Activated CD4-positive, alpha-beta memory T cell treated with anti-CD3 and anti-CD28 coated beads for 36 hours (primary cell): ENCODE data around the gene ACADSB. TPM values are rescaled to one million over a fixed set of nuclear protein-coding genes. Genes with fewer than 3 reads are reported as not detected.

Experiments
- CTCF ChIA-PET: fragments of 350-600 bp; sonication (Branson Sonifier 250); formaldehyde crosslinking; loops from one replicate; lab custom pipeline; 2021; ENCODE audit warnings: antibody characterized with exemption, inconsistent platforms; lab: Charles Lee
- POLR2A ChIA-PET: fragments of 350-600 bp; sonication (Branson Sonifier 250); formaldehyde crosslinking; loops from one replicate; lab custom pipeline; 2021; ENCODE audit warnings: antibody characterized with exemption; lab: Charles Lee
- DNase-seq: peaks from one replicate; pipeline ENCODE4 v3.0.0-alpha.2; 2020
- H3K27ac Mint-ChIP-seq: one replicate; pipeline ENCODE4 v1.8.0; 2021; ENCODE audit warnings: mixed read lengths
- H3K27me3 Mint-ChIP-seq: one replicate; pipeline ENCODE4 v1.8.0; 2021; ENCODE audit warnings: mixed read lengths
- H3K36me3 Mint-ChIP-seq: one replicate; pipeline ENCODE4 v1.8.0; 2021; ENCODE audit warnings: mixed read lengths
- H3K4me1 Mint-ChIP-seq: one replicate; pipeline ENCODE4 v1.8.0; 2021; ENCODE audit warnings: low read depth, mixed read lengths
- H3K4me3 Mint-ChIP-seq: one replicate; pipeline ENCODE4 v1.8.0; 2021; ENCODE audit warnings: mild to moderate bottlenecking, mixed read lengths
- H3K9me3 Mint-ChIP-seq: one replicate; pipeline ENCODE4 v1.8.0; 2021; ENCODE audit warnings: mixed read lengths
- intact Hi-C: fragments of 100-400 bp; cut with micrococcal nuclease; formaldehyde crosslinking; loops from one replicate; pipeline ENCODE4 v1.15.1; 2023
- total RNA-seq, 2 experiments: library from RNA; stranded (reverse); gene quantifications; one replicate each; pipeline ENCODE4 v1.2.3, GENCODE V29; 2021

Gene ACADSB
- total RNA-seq, result 10 to 100 TPM; 22.1 to 25.1 TPM

- Mint-ChIP-seq H3K27me3 (no peaks in the 10 kb centered on the region), H3K27ac (peak within 1 kb of the TSS; percentile 96), H3K4me1 (peaks cover 47% of the 10 kb centered on the region), H3K4me3 (peak within 1 kb of the TSS; percentile 99), H3K9me3 (no peaks in the 10 kb centered on the region), H3K36me3 (peaks cover 14% of the 10 kb centered on the region)
- CTCF ChIA-PET, result interaction anchor here (0.7 to 2.2 kb wide), 6 partner anchors 13 to 146 kb away, joined by 3 to 13 read pairs (median 5); partner anchors contain the start of genes BUB3 and PSTK
- intact Hi-C loops, result loop anchor here (1.0 to 10.0 kb wide), 7 partner anchors 8 to 1080 kb away; partner anchors contain the start of genes ATE1, BUB3, C10orf88 and FAM24B
- POLR2A ChIA-PET, result interaction anchor here (0.7 to 5.2 kb wide), 4 partner anchors 18 to 55 kb away, joined by 4 to 34 read pairs (median 6); partner anchors contain the start of genes C10orf88 and PSTK
- peak; percentile 98 for DNase-seq
These were observed at the start of gene ACADSB, which contains the start of gene IKZF5 for GRCh38 chr10:123008355-123009104. ACADSB (plus strand) TSS chr10:123009006; CDS start chr10:123009030, 24 bp downstream. IKZF5 (minus strand) TSS chr10:123008795; CDS start chr10:122998625, 10,170 bp downstream.

GRCh38 chr10:122962405-122962804 lies 46.4 kb upstream of the ACADSB start:
- CTCF ChIA-PET, result interaction anchor here (1.2 kb wide), 1 partner anchor 17 kb away, joined by 3 read pairs; no protein-coding TSS in a partner anchor
- no peak for DNase-seq

GRCh38 chr10:122966879-122967278 lies 41.9 kb upstream of the ACADSB start:
- Mint-ChIP-seq H3K36me3 (peaks cover 15% of the 10 kb centered on the region), H3K9me3 (peaks cover 30% of the 10 kb centered on the region), H3K27ac (no peak overlapping the region), H3K4me1 (peaks cover 3% of the 10 kb centered on the region), H3K27me3 (peaks cover 24% of the 10 kb centered on the region), H3K4me3 (no peak overlapping the region)
- DNase-seq, result no peak
- CTCF ChIA-PET, result interaction anchor here (1.7 kb wide), 1 partner anchor 13 kb away, joined by 3 read pairs; the partner anchor contains the start of gene PSTK
- POLR2A ChIA-PET, result no interaction called here
- intact Hi-C loops, result no loop called here

More at GRCh38 chr10:122962405-122962804, 46.4 kb upstream of the ACADSB start:
- Mint-ChIP-seq H3K27me3 (peaks cover 19% of the 10 kb centered on the region), H3K27ac (no peak overlapping the region), H3K4me3 (no peak overlapping the region), H3K36me3 (peaks cover 15% of the 10 kb centered on the region), H3K9me3 (peaks cover 19% of the 10 kb centered on the region), H3K4me1 (peaks cover 3% of the 10 kb centered on the region)
- POLR2A ChIA-PET, result no interaction called here
- intact Hi-C loops, result no loop called here

- peaks cover 30% of the 10 kb centered on the region for H3K9me3 Mint-ChIP-seq
- no peak for DNase-seq
- ChIA-PET CTCF (no interaction called here), POLR2A (no interaction called here)
- peaks cover 15% of the 10 kb centered on the region for H3K36me3 Mint-ChIP-seq
- H3K27me3 Mint-ChIP-seq, result peaks cover 20% of the 10 kb centered on the region
- intact Hi-C loops, result no loop called here
- no peak overlapping the region for H3K4me3 Mint-ChIP-seq
- H3K27ac Mint-ChIP-seq, result no peak overlapping the region
- H3K4me1 Mint-ChIP-seq, result no peaks in the 10 kb centered on the region
These were observed 40.1 kb upstream of the ACADSB start for GRCh38 chr10:122968698-122969097.

GRCh38 chr10:122974023-122974422 lies 34.8 kb upstream of the ACADSB start:
- ChIA-PET POLR2A (no interaction called here), CTCF (no interaction called here)
- Mint-ChIP-seq H3K4me3 (no peak overlapping the region), H3K36me3 (no peaks in the 10 kb centered on the region), H3K27me3 (peaks cover 2% of the 10 kb centered on the region), H3K27ac (no peak overlapping the region), H3K9me3 (peaks cover 2% of the 10 kb centered on the region), H3K4me1 (no peaks in the 10 kb centered on the region)
- no peak for DNase-seq
- intact Hi-C loops, result no loop called here

GRCh38 chr10:122974543-122975064 lies 34.2 kb upstream of the ACADSB start:
- Mint-ChIP-seq H3K27ac (no peak overlapping the region), H3K4me1 (no peaks in the 10 kb centered on the region), H3K36me3 (no peaks in the 10 kb centered on the region), H3K27me3 (peaks cover 2% of the 10 kb centered on the region), H3K9me3 (no peaks in the 10 kb centered on the region), H3K4me3 (no peak overlapping the region)
- POLR2A ChIA-PET, result no interaction called here
- CTCF ChIA-PET, result no interaction called here
- intact Hi-C loops, result no loop called here
- DNase-seq, result no peak

- Mint-ChIP-seq H3K4me1 (peaks cover 16% of the 10 kb centered on the region), H3K4me3 (peak within 1 kb of the TSS; percentile 82), H3K27ac (peak within 1 kb of the TSS; percentile 94), H3K27me3 (no peaks in the 10 kb centered on the region), H3K9me3 (no peaks in the 10 kb centered on the region), H3K36me3 (peaks cover 1% of the 10 kb centered on the region)
- ChIA-PET CTCF (interaction anchor here (0.6 to 3.1 kb wide), 17 partner anchors 10 to 1141 kb away, joined by 3 to 14 read pairs (median 4); partner anchors contain the start of genes ACADSB, C10orf88 and IKZF5), POLR2A (interaction anchor here (1.1 to 3.5 kb wide), 3 partner anchors 26 to 101 kb away, joined by 4 to 34 read pairs (median 8); partner anchors contain the start of genes ACADSB, C10orf88, FAM24B and IKZF5)
- intact Hi-C loops, result loop anchor here (1.0 kb wide), 3 partner anchors 26 to 101 kb away; partner anchors contain the start of genes C10orf88, FAM24B and IKZF5
- peak; percentile 91 for DNase-seq
These were observed 28.4 kb upstream of the ACADSB start, which contains the start of gene PSTK for GRCh38 chr10:122980209-122981065. PSTK (plus strand) TSS chr10:122980401; CDS start chr10:122980480, 79 bp downstream.

- Mint-ChIP-seq H3K27ac (peak overlapping the region; percentile 94), H3K27me3 (no peaks in the 10 kb centered on the region), H3K9me3 (no peaks in the 10 kb centered on the region), H3K4me3 (peak overlapping the region; percentile 82), H3K4me1 (peaks cover 16% of the 10 kb centered on the region), H3K36me3 (peaks cover 1% of the 10 kb centered on the region)
- DNase-seq, result no peak
- ChIA-PET CTCF (interaction anchor here (0.6 to 3.1 kb wide), 9 partner anchors 9 to 574 kb away, joined by 3 to 14 read pairs (median 8); partner anchors contain the start of genes ACADSB, C10orf88 and IKZF5), POLR2A (interaction anchor here (2.3 to 3.5 kb wide), 2 partner anchors 27 kb away, joined by 8 to 34 read pairs; partner anchors contain the start of genes ACADSB, C10orf88 and IKZF5)
- intact Hi-C loops, result no loop called here
These were observed 27.7 kb upstream of the ACADSB start for GRCh38 chr10:122981066-122981464.

GRCh38 chr10:122983898-122984297 lies 24.9 kb upstream of the ACADSB start:
- POLR2A ChIA-PET, result no interaction called here
- CTCF ChIA-PET, result interaction anchor here (0.8 to 1.8 kb wide), 3 partner anchors 11 to 30 kb away, joined by 3 to 5 read pairs (median 3); partner anchors contain the start of gene C10orf88
- Mint-ChIP-seq H3K27me3 (no peaks in the 10 kb centered on the region), H3K36me3 (peaks cover 1% of the 10 kb centered on the region), H3K9me3 (no peaks in the 10 kb centered on the region), H3K4me1 (peaks cover 20% of the 10 kb centered on the region), H3K27ac (no peak overlapping the region), H3K4me3 (no peak overlapping the region)
- no peak for DNase-seq
- intact Hi-C loops, result no loop called here

- ChIA-PET CTCF (interaction anchor here (0.9 kb wide), 2 partner anchors 10 to 15 kb away, joined by 3 read pairs; no protein-coding TSS in a partner anchor), POLR2A (no interaction called here)
- intact Hi-C loops, result no loop called here
- peaks cover 1% of the 10 kb centered on the region for H3K36me3 Mint-ChIP-seq
- H3K27me3 Mint-ChIP-seq, result no peaks in the 10 kb centered on the region
- no peaks in the 10 kb centered on the region for H3K9me3 Mint-ChIP-seq
- DNase-seq, result no peak
- no peak overlapping the region for H3K27ac Mint-ChIP-seq
- H3K4me3 Mint-ChIP-seq, result no peak overlapping the region
- peaks cover 19% of the 10 kb centered on the region for H3K4me1 Mint-ChIP-seq
These were observed 24.1 kb upstream of the ACADSB start for GRCh38 chr10:122984708-122985107.

- intact Hi-C loops, result no loop called here
- Mint-ChIP-seq H3K4me3 (no peak overlapping the region), H3K9me3 (no peaks in the 10 kb centered on the region), H3K27ac (no peak overlapping the region), H3K27me3 (no peaks in the 10 kb centered on the region), H3K36me3 (peaks cover 1% of the 10 kb centered on the region), H3K4me1 (peaks cover 8% of the 10 kb centered on the region)
- POLR2A ChIA-PET, result interaction anchor here (1.0 kb wide), 1 partner anchor 21 kb away, joined by 3 read pairs; no protein-coding TSS in a partner anchor
- DNase-seq, result no peak
- CTCF ChIA-PET, result no interaction called here
These were observed 22.5 kb upstream of the ACADSB start for GRCh38 chr10:122986335-122986734.
